ENCODE measurements around the gene ERG. TPM values are rescaled to one million over a fixed set of nuclear protein-coding genes. Genes with fewer than 3 reads are reported as not detected.
A peak's percentile ranks its signal among the peaks of the same experiment; 100 is the strongest.

The ERG gene
- total and polyA plus RNA-seq, 2 of the 13 experiments (the other 11 are each of a cell fraction or from before 2014, with no cell fraction given), result not detected

GRCh38 chr21:38524168-38525153, 26.2 kb upstream of the ERG start (continued):
- TF ChIP-seq ADNP (CRISPR knock-in tag; IDR thresholded peaks at IDR 0.05), result no peak
- no peak for TF ChIP-seq ZNF713 (CRISPR knock-in tag; IDR thresholded peaks at IDR 0.05)
- no peak for TF ChIP-seq ZNF550 (CRISPR knock-in tag; IDR thresholded peaks at IDR 0.05; ENCODE audit: borderline replicate concordance)
- no peak for TF ChIP-seq ZNF44 (CRISPR knock-in tag; IDR thresholded peaks at IDR 0.05)
- no peak for TF ChIP-seq SCMH1 (CRISPR knock-in tag; IDR thresholded peaks at IDR 0.05; ENCODE audit: borderline replicate concordance)
- no peak for TF ChIP-seq RNF2 (conservative IDR thresholded peaks at IDR 0.05; ENCODE audit: low read depth)
- no peak for TF ChIP-seq MAFG (CRISPR knock-in tag; IDR thresholded peaks at IDR 0.05)
- no peak for TF ChIP-seq ZFP41 (CRISPR knock-in tag; IDR thresholded peaks at IDR 0.05; ENCODE audit: borderline replicate concordance)
- TF ChIP-seq ZNF292 (CRISPR knock-in tag; IDR thresholded peaks at IDR 0.05; ENCODE audit: borderline replicate concordance, low read depth), result 0 out of 2 replicates have a peak, but pooled peaks have one; percentile 11
- TF ChIP-seq E2F1 (CRISPR knock-in tag; IDR thresholded peaks at IDR 0.05), result no peak
- TF ChIP-seq ZNF740 (CRISPR knock-in tag; IDR thresholded peaks at IDR 0.05), result no peak
- no peak for TF ChIP-seq ZNF570 (CRISPR knock-in tag; IDR thresholded peaks at IDR 0.05; ENCODE audit: borderline replicate concordance)
- TF ChIP-seq MAF1 (CRISPR knock-in tag; IDR thresholded peaks at IDR 0.05; ENCODE audit: borderline replicate concordance), result 0 out of 2 replicates have a peak, but pooled peaks have one; percentile 38
- no peak for TF ChIP-seq GABPB1 (CRISPR knock-in tag; IDR thresholded peaks at IDR 0.05)
- peak; percentile 67 for TF ChIP-seq HHEX (CRISPR knock-in tag; IDR thresholded peaks at IDR 0.05)
- peak; percentile 57; the same call in 1 of the 2 replicates for TF ChIP-seq ZNF609 (CRISPR knock-in tag; IDR thresholded peaks at IDR 0.05; ENCODE audit: borderline replicate concordance)
- no peak for TF ChIP-seq ZNF276 (CRISPR knock-in tag; IDR thresholded peaks at IDR 0.05; ENCODE audit: low read depth)
- TF ChIP-seq ZBTB26 (CRISPR knock-in tag; IDR thresholded peaks at IDR 0.05; ENCODE audit: borderline replicate concordance), result peak; percentile 91

Data from HepG2 (cell line).